ENCODE measurements around the gene C10orf95. TPM values are rescaled to one million over a fixed set of nuclear protein-coding genes. Genes with fewer than 3 reads are reported as not detected.

C10orf95 gene
- total and polyA plus RNA-seq, 2 donors: 0.11 TPM; not detected in 1

GRCh38 chr10:102475451-102476040 is 24.2 kb upstream of the C10orf95 start:
- WGBS: 86% methylated on average over 9 of the region's 9 CpGs
- no peaks in the 10 kb centered on the region for H3K4me1 ChIP-seq (ENCODE audit: insufficient read depth)
- H3K27ac ChIP-seq (ENCODE audit: low read depth): no peak overlapping the region
- DNase-seq (ENCODE audit: extremely low spot score): no peak
- no peak overlapping the region for H3K4me3 ChIP-seq (ENCODE audit: low read depth, low read length)
- H3K36me3 ChIP-seq (ENCODE audit: insufficient read depth): no peaks in the 10 kb centered on the region

GRCh38 chr10:102473445-102474331 is 22.3 kb upstream of the C10orf95 start:
- Histone ChIP-seq H3K4me3 (ENCODE audit: low read depth, low read length) (no peak overlapping the region), H3K4me1 (ENCODE audit: insufficient read depth) (no peaks in the 10 kb centered on the region), H3K36me3 (ENCODE audit: insufficient read depth) (no peaks in the 10 kb centered on the region), H3K27ac (ENCODE audit: low read depth) (no peak overlapping the region)
- DNase-seq (ENCODE audit: extremely low spot score): no peak
- WGBS: 84% methylated on average over 27 of the region's 27 CpGs

GRCh38 chr10:102470579-102471546 is 19.5 kb upstream of the C10orf95 start:
- H3K4me3 ChIP-seq (ENCODE audit: low read depth, low read length): no peak overlapping the region
- WGBS: 90% methylated on average over 36 of the region's 36 CpGs
- H3K27ac ChIP-seq (ENCODE audit: low read depth): no peak overlapping the region
- no peaks in the 10 kb centered on the region for H3K4me1 ChIP-seq (ENCODE audit: insufficient read depth)
- no peaks in the 10 kb centered on the region for H3K36me3 ChIP-seq (ENCODE audit: insufficient read depth)
- DNase-seq (ENCODE audit: extremely low spot score): no peak

- no peak for DNase-seq (ENCODE audit: extremely low spot score)
- 66% methylated on average over 9 of the region's 9 CpGs for WGBS
Measured at GRCh38 chr10:102468683-102469082, 17.3 kb upstream of the C10orf95 start.

GRCh38 chr10:102467971-102468438 is 16.7 kb upstream of the C10orf95 start:
- H3K4me3 ChIP-seq (ENCODE audit: low read depth, low read length): no peak overlapping the region

More at GRCh38 chr10:102468683-102469082, 17.3 kb upstream of the C10orf95 start:
- no peak overlapping the region for H3K27ac ChIP-seq (ENCODE audit: low read depth)
- H3K4me3 ChIP-seq (ENCODE audit: low read depth, low read length): no peak overlapping the region
- no peaks in the 10 kb centered on the region for H3K4me1 ChIP-seq (ENCODE audit: insufficient read depth)
- no peaks in the 10 kb centered on the region for H3K36me3 ChIP-seq (ENCODE audit: insufficient read depth)

GRCh38 chr10:102467318-102467717 is 16.0 kb upstream of the C10orf95 start:
- DNase-seq (ENCODE audit: extremely low spot score): no peak
- 82% methylated on average over 6 of the region's 6 CpGs for WGBS
- H3K4me3 ChIP-seq (ENCODE audit: low read depth, low read length): no peak overlapping the region
- H3K4me1 ChIP-seq (ENCODE audit: insufficient read depth): no peaks in the 10 kb centered on the region
- H3K36me3 ChIP-seq (ENCODE audit: insufficient read depth): no peaks in the 10 kb centered on the region
- no peak overlapping the region for H3K27ac ChIP-seq (ENCODE audit: low read depth)

More at GRCh38 chr10:102467971-102468438, 16.7 kb upstream of the C10orf95 start:
- 53% methylated on average over 6 of the region's 6 CpGs for WGBS
- DNase-seq (ENCODE audit: extremely low spot score): no peak
- Histone ChIP-seq H3K27ac (ENCODE audit: low read depth) (no peak overlapping the region), H3K36me3 (ENCODE audit: insufficient read depth) (no peaks in the 10 kb centered on the region), H3K4me1 (ENCODE audit: insufficient read depth) (no peaks in the 10 kb centered on the region)

- Histone ChIP-seq H3K36me3 (ENCODE audit: insufficient read depth) (no peaks in the 10 kb centered on the region), H3K27ac (ENCODE audit: low read depth) (no peak overlapping the region), H3K4me3 (ENCODE audit: low read depth, low read length) (no peak overlapping the region), H3K4me1 (ENCODE audit: insufficient read depth) (no peaks in the 10 kb centered on the region)
- DNase-seq (ENCODE audit: extremely low spot score): no peak
- WGBS: 45% methylated on average over 3 of the region's 3 CpGs
Measured at GRCh38 chr10:102465466-102465865, 14.1 kb upstream of the C10orf95 start.

- no peaks in the 10 kb centered on the region for H3K36me3 ChIP-seq (ENCODE audit: insufficient read depth)
- H3K27ac ChIP-seq (ENCODE audit: low read depth): no peak overlapping the region
- no peak overlapping the region for H3K4me3 ChIP-seq (ENCODE audit: low read depth, low read length)
- no peak for DNase-seq (ENCODE audit: extremely low spot score)
- no peaks in the 10 kb centered on the region for H3K4me1 ChIP-seq (ENCODE audit: insufficient read depth)
- 84% methylated on average over 10 of the region's 10 CpGs for WGBS
Measured at GRCh38 chr10:102463983-102464382, 12.6 kb upstream of the C10orf95 start.

- no peak for DNase-seq (ENCODE audit: extremely low spot score)
- no peaks in the 10 kb centered on the region for H3K36me3 ChIP-seq (ENCODE audit: insufficient read depth)
- 69% methylated on average over 6 of the region's 6 CpGs for WGBS
- no peaks in the 10 kb centered on the region for H3K4me1 ChIP-seq (ENCODE audit: insufficient read depth)
- H3K27ac ChIP-seq (ENCODE audit: low read depth): no peak overlapping the region
- H3K4me3 ChIP-seq (ENCODE audit: low read depth, low read length): no peak overlapping the region
Measured at GRCh38 chr10:102462512-102463054, 11.2 kb upstream of the C10orf95 start.

GRCh38 chr10:102461187-102462054 is 10.1 kb upstream of the C10orf95 start:
- no peak overlapping the region for H3K27ac ChIP-seq (ENCODE audit: low read depth)
- 6% methylated on average over 54 of the region's 54 CpGs for WGBS
- no peaks in the 10 kb centered on the region for H3K36me3 ChIP-seq (ENCODE audit: insufficient read depth)
- H3K4me1 ChIP-seq (ENCODE audit: insufficient read depth): no peaks in the 10 kb centered on the region
- peak overlapping the region; percentile 29 for H3K4me3 ChIP-seq (ENCODE audit: low read depth, low read length)
- peak; percentile 54 for DNase-seq (ENCODE audit: extremely low spot score)

- WGBS: 29% methylated on average over 8 of the region's 8 CpGs
- H3K27ac ChIP-seq (ENCODE audit: low read depth): no peak overlapping the region
- DNase-seq (ENCODE audit: extremely low spot score): no peak
Measured at GRCh38 chr10:102460836-102461186, 9.5 kb upstream of the C10orf95 start.

GRCh38 chr10:102458656-102459055 is 7.3 kb upstream of the C10orf95 start:
- 74% methylated on average over 4 of the region's 4 CpGs for WGBS
- no peak for DNase-seq (ENCODE audit: extremely low spot score)
- Histone ChIP-seq H3K4me3 (ENCODE audit: low read depth, low read length) (no peak overlapping the region), H3K36me3 (ENCODE audit: insufficient read depth) (no peaks in the 10 kb centered on the region), H3K4me1 (ENCODE audit: insufficient read depth) (no peaks in the 10 kb centered on the region), H3K27ac (ENCODE audit: low read depth) (no peak overlapping the region)

More at GRCh38 chr10:102460836-102461186, 9.5 kb upstream of the C10orf95 start:
- Histone ChIP-seq H3K36me3 (ENCODE audit: insufficient read depth) (no peaks in the 10 kb centered on the region), H3K4me1 (ENCODE audit: insufficient read depth) (no peaks in the 10 kb centered on the region), H3K4me3 (ENCODE audit: low read depth, low read length) (peak overlapping the region; percentile 29)
